Fibroblast of pulmonary artery (primary cell): ENCODE data around the gene MEGF11.

Experiments used
- DNase-seq: peaks from one replicate; pipeline ENCODE4 v3.0.0-alpha.2; 2010; ENCODE audit warnings: low read depth
- H3K4me3 ChIP-seq: replicated peaks from 2 replicates; pipeline ENCODE4 v1.5.1; 2011; ENCODE audit warnings: low read depth, mild to moderate bottlenecking, control low read depth, low read length, moderate library complexity
- TF ChIP-seq, protein P1 (sequence below): IDR thresholded peaks from 2 replicates; pipeline ENCODE4 v1.5.1; 2011; ENCODE audit warnings: mild to moderate bottlenecking, control low read depth, low read length, inconsistent platforms; ENCODE audit errors: missing control alignments

MEGF11 gene

DNA sequence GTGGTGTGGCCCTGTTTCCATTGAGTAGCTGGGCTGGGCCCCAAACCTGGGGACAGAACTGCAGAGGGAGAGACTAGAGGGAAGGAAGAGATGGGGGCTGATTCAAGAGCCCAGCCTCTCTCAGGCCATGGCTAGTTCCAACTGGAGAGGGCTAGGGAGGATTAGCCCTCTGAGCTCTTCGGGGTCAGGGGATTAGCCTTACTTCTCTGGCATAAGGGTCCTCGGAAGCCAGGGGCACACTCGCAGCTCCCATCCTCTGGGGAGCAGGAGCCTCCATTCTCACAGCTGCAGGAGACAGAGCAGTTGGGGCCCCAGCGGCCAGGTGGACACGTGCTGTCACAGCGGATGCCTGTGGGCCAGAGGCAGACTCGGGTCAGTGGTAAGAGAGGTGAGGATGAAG lies 330.9 kb downstream of the MEGF11 start:
- DNase-seq: no peak
- TF ChIP-seq, protein P1, sequence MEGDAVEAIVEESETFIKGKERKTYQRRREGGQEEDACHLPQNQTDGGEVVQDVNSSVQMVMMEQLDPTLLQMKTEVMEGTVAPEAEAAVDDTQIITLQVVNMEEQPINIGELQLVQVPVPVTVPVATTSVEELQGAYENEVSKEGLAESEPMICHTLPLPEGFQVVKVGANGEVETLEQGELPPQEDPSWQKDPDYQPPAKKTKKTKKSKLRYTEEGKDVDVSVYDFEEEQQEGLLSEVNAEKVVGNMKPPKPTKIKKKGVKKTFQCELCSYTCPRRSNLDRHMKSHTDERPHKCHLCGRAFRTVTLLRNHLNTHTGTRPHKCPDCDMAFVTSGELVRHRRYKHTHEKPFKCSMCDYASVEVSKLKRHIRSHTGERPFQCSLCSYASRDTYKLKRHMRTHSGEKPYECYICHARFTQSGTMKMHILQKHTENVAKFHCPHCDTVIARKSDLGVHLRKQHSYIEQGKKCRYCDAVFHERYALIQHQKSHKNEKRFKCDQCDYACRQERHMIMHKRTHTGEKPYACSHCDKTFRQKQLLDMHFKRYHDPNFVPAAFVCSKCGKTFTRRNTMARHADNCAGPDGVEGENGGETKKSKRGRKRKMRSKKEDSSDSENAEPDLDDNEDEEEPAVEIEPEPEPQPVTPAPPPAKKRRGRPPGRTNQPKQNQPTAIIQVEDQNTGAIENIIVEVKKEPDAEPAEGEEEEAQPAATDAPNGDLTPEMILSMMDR: no peak
- no peak overlapping the region for H3K4me3 ChIP-seq

DNA sequence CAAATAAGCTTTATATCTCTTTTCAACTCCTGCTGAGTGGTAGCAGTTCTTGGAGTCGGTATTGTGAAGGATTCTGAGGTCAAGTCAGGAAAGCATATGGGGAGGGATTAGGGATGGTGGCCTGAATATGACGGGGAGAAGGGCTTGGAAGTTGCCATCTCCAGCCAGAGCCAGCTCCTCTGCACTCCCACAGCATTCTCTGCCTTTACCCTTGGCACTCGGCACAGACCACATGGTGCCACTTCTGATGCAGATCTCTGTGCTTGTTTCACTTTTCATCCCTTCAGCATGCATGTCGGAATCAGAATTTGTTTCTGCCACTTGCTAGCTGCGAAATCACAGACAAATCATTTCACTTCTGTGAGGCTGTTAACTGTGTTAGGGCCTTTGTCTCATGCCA lies 331.8 kb downstream of the MEGF11 start:
- no peak for DNase-seq
- H3K4me3 ChIP-seq: no peak overlapping the region
- TF ChIP-seq, protein P1: no peak

- DNase-seq: no peak
- H3K4me3 ChIP-seq: no peak overlapping the region
- TF ChIP-seq, protein P1: no peak
Observed at GRCh38 chr15:65920825-65921309, 332.7 kb downstream of the MEGF11 start.

- H3K4me3 ChIP-seq: no peak overlapping the region
- no peak for DNase-seq
- TF ChIP-seq, protein P1: no peak
Observed at GRCh38 chr15:65920121-65920520, 333.4 kb downstream of the MEGF11 start.

DNA sequence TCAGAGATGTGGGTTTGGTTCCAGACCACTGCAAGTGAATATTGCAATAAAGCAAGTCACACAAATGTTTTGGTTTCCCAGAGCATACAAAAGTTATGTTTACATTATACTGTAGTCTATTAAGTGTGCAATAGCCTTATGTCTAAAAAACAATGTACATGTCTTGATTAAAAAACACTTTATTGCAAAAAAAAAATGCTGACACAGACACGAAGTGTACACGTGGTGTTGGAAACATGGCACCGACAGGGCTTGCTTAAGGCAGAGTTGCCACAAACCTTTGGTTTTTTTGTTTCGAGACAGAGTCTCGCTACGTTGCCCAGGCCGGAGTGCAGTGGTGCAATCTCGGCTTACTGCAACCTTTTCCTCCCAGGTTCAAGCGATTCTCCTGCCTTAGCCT lies 334.2 kb downstream of the MEGF11 start:
- H3K4me3 ChIP-seq: no peak overlapping the region
- DNase-seq: no peak
- TF ChIP-seq, protein P1: no peak

GRCh38 chr15:65918945-65919344 lies 334.6 kb downstream of the MEGF11 start:
- TF ChIP-seq, protein P1: no peak

DNA sequence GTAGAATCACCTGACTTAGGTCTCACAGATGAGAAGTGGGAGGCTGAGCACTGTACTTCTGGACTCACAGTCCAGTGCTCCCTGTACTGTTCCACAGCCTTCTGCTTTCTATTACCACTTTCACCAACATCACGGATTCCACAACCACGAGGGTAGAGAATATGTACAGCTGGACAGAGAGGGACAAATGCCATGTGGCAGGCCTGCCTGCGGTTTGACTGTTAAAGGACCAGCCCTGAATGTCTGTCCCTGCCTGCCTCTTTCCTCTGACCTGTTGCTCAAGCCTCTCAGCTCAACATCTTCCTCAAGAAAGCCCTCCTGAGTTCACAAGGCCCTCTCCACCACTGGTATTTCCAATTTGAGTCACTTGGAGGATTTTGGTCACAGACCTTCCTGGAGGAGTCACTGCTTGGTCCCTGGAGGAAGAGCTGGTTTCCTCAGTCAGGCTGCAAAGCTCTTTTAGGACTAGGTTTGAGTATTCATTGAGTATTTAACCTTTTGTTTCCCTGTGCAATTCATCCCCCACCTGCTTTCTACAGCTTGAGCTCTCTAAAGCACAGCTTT lies 335.1 kb downstream of the MEGF11 start:
- TF ChIP-seq, protein P1: no peak

More at GRCh38 chr15:65918945-65919344, 334.6 kb downstream of the MEGF11 start:
- DNase-seq: no peak
- no peak overlapping the region for H3K4me3 ChIP-seq

More for the DNA sequence above, 335.1 kb downstream of the MEGF11 start:
- H3K4me3 ChIP-seq: no peak overlapping the region
- DNase-seq: no peak
